HL-60 (cell line): Measurements from ENCODE around the gene BRSK2.

Source experiments
- DNase-seq, 2 experiments: peaks; one replicate each; pipeline ENCODE4 v3.0.0-alpha.2; 2010 to 2020; ENCODE audit warnings: low read depth in 1 of 2, low spot score in 1 of 2
- H3K27ac ChIP-seq: fragments of 250-450 bp; sonication (Bioruptor Pico); replicated peaks from 2 replicates; pipeline ENCODE4 v1.5.1; 2020; ENCODE audit warnings: mild to moderate bottlenecking, moderate library complexity
- H3K27me3 ChIP-seq: fragments of 250-450 bp; sonication (Bioruptor Pico); 2 replicates; pipeline ENCODE4 v1.5.1; 2021; ENCODE audit warnings: mild to moderate bottlenecking, moderate library complexity; ENCODE audit not compliant: insufficient read depth, poor library complexity, severe bottlenecking
- H3K4me3 ChIP-seq: replicated peaks from 2 replicates; pipeline ENCODE4 v1.5.1; 2011; ENCODE audit warnings: mild to moderate bottlenecking, control low read depth, low read length; ENCODE audit not compliant: insufficient read depth
- CTCF ChIP-seq: IDR thresholded peaks from one replicate; pipeline ENCODE4 v1.5.1; 2011; ENCODE audit warnings: low read length, control low read depth, inconsistent platforms; ENCODE audit not compliant: insufficient read depth
- GABPA ChIP-seq: IDR thresholded peaks from 2 replicates; pipeline ENCODE4 v1.6.1; 2012; ENCODE audit warnings: low read depth
- POLR2AphosphoS5 ChIP-seq: IDR thresholded peaks from 2 replicates; pipeline ENCODE4 v1.6.1; 2012; ENCODE audit warnings: low read depth
- REST ChIP-seq: IDR thresholded peaks from 2 replicates; pipeline ENCODE4 v1.6.1; 2012; ENCODE audit warnings: low read depth; ENCODE audit not compliant: insufficient replicate concordance
- SPI1 ChIP-seq: IDR thresholded peaks from 2 replicates; pipeline ENCODE4 v1.6.1; 2012; ENCODE audit warnings: low read depth, mild to moderate bottlenecking, borderline replicate concordance

The BRSK2 gene

GRCh38 chr11:1352696-1353382 is 36.9 kb upstream of the BRSK2 start:
- peaks cover 5% of the 10 kb centered on the region for H3K27me3 ChIP-seq
- H3K4me3 ChIP-seq = no peak overlapping the region
- no peak overlapping the region for H3K27ac ChIP-seq
- TF ChIP-seq GABPA (no peak), SPI1 (no peak), POLR2AphosphoS5 (no peak), REST (no peak), CTCF (no peak)
- DNase-seq = no peak

DNA sequence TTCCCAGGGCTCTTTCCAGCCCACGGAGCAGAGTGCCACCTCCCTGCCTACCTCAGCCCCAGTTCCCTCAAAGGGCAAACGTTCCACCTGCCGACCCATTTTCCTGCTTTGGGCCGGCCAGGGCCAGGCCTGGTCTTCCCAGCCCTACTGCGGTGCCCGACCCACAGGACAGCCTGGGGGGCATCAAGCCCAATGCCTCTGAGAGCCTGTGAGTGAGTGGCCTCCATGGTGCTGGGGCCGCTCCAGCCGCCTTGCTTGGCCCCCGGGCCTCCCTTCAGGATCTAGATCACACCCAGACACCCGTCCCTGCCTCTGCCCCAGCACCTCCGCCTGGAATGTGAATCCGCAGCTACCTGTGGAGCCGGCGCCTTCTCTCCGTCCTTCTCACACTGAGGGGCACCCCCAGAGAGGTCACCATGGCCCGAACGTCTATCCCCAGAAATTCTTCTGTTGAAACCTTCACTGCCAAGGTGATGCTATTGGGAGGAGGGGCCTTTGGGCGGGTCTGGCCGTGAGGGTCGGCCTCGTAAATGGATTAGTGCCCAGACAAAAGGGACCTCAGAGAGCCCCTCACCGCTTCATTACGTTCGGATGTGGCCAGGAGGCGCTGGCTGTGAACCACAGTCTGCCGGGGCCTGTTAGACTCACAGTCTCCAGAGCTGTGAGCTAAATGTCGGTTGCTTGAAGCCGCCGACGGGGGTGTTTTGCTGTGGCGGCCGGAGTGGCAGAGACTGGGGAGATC is 36.2 kb upstream of the BRSK2 start:
- TF ChIP-seq GABPA = no peak
- no peak for TF ChIP-seq CTCF
- no peak for TF ChIP-seq REST
- no peak for TF ChIP-seq POLR2AphosphoS5
- TF ChIP-seq SPI1 = no peak
- no peak overlapping the region for H3K27ac ChIP-seq
- peaks cover 5% of the 10 kb centered on the region for H3K27me3 ChIP-seq
- no peak overlapping the region for H3K4me3 ChIP-seq
- no peak for DNase-seq

- no peak for DNase-seq
- H3K4me3 ChIP-seq = no peak overlapping the region
- peaks cover 5% of the 10 kb centered on the region for H3K27me3 ChIP-seq
- H3K27ac ChIP-seq = no peak overlapping the region
- TF ChIP-seq REST = no peak
- TF ChIP-seq SPI1 = no peak
- TF ChIP-seq GABPA = no peak
- TF ChIP-seq POLR2AphosphoS5 = no peak
- TF ChIP-seq CTCF = no peak
Measured at GRCh38 chr11:1354125-1354938, 35.4 kb upstream of the BRSK2 start.
